ENCODE data around the gene CHD2.

DNA sequence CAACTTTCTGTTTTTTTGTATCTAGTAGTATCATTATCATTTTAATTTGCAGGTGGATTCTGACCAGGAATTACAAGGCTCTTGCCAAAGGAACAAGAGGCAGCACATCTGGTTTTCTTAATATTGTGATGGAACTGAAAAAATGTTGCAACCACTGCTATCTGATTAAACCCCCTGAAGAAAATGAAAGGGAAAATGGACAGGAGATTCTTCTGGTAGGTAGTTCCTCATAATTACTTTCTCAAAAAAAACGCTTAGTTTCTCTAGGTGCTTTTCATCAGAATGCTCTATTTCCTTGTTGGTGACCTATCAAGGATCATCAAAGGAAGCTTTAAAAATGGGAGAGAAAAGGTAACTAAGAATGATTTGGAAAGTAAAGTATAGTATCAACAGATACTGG is 71.6 kb downstream of the CHD2 start:
- TF ChIP-seq, protein P1, sequence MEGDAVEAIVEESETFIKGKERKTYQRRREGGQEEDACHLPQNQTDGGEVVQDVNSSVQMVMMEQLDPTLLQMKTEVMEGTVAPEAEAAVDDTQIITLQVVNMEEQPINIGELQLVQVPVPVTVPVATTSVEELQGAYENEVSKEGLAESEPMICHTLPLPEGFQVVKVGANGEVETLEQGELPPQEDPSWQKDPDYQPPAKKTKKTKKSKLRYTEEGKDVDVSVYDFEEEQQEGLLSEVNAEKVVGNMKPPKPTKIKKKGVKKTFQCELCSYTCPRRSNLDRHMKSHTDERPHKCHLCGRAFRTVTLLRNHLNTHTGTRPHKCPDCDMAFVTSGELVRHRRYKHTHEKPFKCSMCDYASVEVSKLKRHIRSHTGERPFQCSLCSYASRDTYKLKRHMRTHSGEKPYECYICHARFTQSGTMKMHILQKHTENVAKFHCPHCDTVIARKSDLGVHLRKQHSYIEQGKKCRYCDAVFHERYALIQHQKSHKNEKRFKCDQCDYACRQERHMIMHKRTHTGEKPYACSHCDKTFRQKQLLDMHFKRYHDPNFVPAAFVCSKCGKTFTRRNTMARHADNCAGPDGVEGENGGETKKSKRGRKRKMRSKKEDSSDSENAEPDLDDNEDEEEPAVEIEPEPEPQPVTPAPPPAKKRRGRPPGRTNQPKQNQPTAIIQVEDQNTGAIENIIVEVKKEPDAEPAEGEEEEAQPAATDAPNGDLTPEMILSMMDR (conservative IDR thresholded peaks at IDR 0.05; ENCODE audit: low read length), result no peak
- no peak for TF ChIP-seq EZH2phosphoT487 (IDR thresholded peaks at IDR 0.05; ENCODE audit: borderline replicate concordance)

All from Loucy (cell line).